Measurements from ENCODE around the gene BMP15. TPM values are rescaled to one million over a fixed set of nuclear protein-coding genes. Genes with fewer than 3 reads are reported as not detected.

The BMP15 gene
- total RNA-seq, 1 donor from 2014 or later, result not detected

GRCh38 chrX:50876551-50876950, 34.0 kb upstream of the BMP15 start:
- no peaks in the 10 kb centered on the region for H3K36me3 Mint-ChIP-seq
- TF ChIP-seq, protein P1, sequence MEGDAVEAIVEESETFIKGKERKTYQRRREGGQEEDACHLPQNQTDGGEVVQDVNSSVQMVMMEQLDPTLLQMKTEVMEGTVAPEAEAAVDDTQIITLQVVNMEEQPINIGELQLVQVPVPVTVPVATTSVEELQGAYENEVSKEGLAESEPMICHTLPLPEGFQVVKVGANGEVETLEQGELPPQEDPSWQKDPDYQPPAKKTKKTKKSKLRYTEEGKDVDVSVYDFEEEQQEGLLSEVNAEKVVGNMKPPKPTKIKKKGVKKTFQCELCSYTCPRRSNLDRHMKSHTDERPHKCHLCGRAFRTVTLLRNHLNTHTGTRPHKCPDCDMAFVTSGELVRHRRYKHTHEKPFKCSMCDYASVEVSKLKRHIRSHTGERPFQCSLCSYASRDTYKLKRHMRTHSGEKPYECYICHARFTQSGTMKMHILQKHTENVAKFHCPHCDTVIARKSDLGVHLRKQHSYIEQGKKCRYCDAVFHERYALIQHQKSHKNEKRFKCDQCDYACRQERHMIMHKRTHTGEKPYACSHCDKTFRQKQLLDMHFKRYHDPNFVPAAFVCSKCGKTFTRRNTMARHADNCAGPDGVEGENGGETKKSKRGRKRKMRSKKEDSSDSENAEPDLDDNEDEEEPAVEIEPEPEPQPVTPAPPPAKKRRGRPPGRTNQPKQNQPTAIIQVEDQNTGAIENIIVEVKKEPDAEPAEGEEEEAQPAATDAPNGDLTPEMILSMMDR (IDR thresholded peaks at IDR 0.05; ENCODE audit: unreplicated experiment), result no peak
- H3K4me1 Mint-ChIP-seq, result peaks cover 11% of the 10 kb centered on the region
- H3K27me3 Mint-ChIP-seq (ENCODE audit: low read depth), result no peaks in the 10 kb centered on the region
- no peak overlapping the region for H3K4me3 Mint-ChIP-seq
- peaks cover 24% of the 10 kb centered on the region for H3K9me3 Mint-ChIP-seq
- no peak for DNase-seq (ENCODE audit: low spot score in 2 of 2, unreplicated experiment in 2 of 2)
- H3K27ac Mint-ChIP-seq, result no peak overlapping the region

DNA sequence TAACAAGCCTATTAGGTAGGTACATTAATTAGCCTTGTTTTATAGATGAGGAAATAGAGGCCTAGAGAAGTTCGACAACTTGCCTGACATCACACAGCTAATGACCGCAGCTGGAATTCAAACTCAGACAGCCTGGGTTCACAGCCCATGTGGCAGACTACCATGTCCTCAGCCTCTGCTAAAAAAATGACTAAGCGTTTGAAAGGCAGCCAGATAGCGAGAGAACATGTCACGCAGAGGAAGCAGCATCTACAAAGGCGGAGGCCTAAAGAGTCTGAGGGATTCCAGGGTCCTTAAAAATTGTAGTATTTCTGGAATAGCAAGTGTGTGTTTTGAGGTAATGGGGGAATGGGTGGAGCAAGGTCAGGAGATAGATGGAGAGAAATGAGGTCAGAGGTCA, 33.2 kb upstream of the BMP15 start:
- Mint-ChIP-seq H3K36me3 (no peaks in the 10 kb centered on the region), H3K4me1 (peaks cover 8% of the 10 kb centered on the region), H3K27ac (no peak overlapping the region), H3K4me3 (no peak overlapping the region), H3K27me3 (ENCODE audit: low read depth) (no peaks in the 10 kb centered on the region), H3K9me3 (peaks cover 24% of the 10 kb centered on the region)
- TF ChIP-seq, protein P1 (IDR thresholded peaks at IDR 0.05; ENCODE audit: unreplicated experiment), result no peak
- no peak for DNase-seq (ENCODE audit: low spot score in 2 of 2, unreplicated experiment in 2 of 2)

DNA sequence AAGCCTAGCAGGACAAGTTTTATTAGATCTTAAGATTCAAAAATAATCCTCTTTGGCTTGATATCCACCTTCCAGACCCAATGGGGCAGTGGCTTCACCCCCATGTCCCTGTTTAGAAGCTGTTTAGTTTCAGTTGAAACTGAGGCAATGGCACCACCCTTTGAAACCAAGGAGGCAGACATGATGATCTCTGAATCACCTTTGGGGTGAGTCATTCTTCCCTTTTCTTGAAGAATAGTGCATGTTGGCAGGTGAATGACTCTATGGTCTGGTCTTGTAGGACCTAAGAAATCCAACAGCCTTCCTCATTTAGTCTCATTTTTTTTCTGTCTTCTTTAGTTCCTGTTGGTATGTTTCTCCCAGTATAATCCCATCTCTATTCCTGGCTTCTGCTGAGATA, 29.5 kb upstream of the BMP15 start:
- DNase-seq (ENCODE audit: low spot score in 2 of 2, unreplicated experiment in 2 of 2), result no peak
- no peak overlapping the region for H3K4me3 Mint-ChIP-seq
- peaks cover 24% of the 10 kb centered on the region for H3K9me3 Mint-ChIP-seq
- H3K36me3 Mint-ChIP-seq, result no peaks in the 10 kb centered on the region
- peaks cover 3% of the 10 kb centered on the region for H3K4me1 Mint-ChIP-seq
- H3K27ac Mint-ChIP-seq, result no peak overlapping the region
- H3K27me3 Mint-ChIP-seq (ENCODE audit: low read depth), result no peaks in the 10 kb centered on the region
- TF ChIP-seq, protein P1 (IDR thresholded peaks at IDR 0.05; ENCODE audit: unreplicated experiment), result no peak

DNA sequence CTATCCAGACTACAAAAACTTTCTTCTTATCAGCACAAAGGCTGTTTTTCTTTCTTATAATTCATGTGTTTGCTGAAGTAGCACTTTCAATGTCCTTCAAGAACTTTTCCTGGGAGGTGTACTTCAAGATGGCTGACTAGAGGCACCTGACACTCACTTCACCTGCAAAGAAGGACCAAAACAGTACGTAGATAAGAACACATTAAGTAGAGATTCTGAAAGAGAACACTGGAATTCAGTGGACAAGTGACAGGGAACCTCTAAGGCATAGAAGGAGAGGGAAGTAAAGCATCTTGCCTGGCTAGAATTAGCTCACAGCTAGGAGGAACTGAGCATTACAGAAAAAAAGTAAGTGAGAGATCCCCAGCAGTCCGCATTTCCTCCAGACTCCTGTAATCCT, 21.7 kb upstream of the BMP15 start:
- Mint-ChIP-seq H3K9me3 (peaks cover 54% of the 10 kb centered on the region), H3K4me1 (no peaks in the 10 kb centered on the region), H3K4me3 (no peak overlapping the region), H3K27me3 (ENCODE audit: low read depth) (no peaks in the 10 kb centered on the region), H3K27ac (no peak overlapping the region), H3K36me3 (no peaks in the 10 kb centered on the region)
- TF ChIP-seq, protein P1 (IDR thresholded peaks at IDR 0.05; ENCODE audit: unreplicated experiment), result no peak
- no peak for DNase-seq (ENCODE audit: low spot score in 2 of 2, unreplicated experiment in 2 of 2)

DNA sequence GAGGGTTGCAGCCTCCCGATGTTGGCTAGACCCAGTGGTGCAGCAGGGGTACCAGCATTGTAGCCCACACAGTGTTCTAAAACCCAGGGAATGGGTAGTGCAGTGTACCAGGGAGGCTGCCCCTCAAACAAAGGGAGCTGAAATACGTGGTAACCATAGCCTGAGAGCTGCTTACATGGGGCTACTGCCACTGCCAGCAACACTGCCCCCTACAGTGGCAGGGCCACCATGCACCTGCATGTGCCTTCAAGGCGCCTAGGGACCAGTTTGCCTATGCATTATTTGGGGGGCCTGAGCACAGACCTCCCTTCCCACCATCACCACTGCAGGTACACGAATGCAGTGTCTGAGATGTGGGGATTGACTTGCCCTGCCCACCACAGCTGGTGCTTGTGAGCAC, 21.0 kb upstream of the BMP15 start:
- Mint-ChIP-seq H3K27me3 (ENCODE audit: low read depth) (no peaks in the 10 kb centered on the region), H3K9me3 (peaks cover 58% of the 10 kb centered on the region), H3K4me1 (no peaks in the 10 kb centered on the region), H3K4me3 (no peak overlapping the region), H3K27ac (no peak overlapping the region), H3K36me3 (no peaks in the 10 kb centered on the region)
- DNase-seq (ENCODE audit: low spot score in 2 of 2, unreplicated experiment in 2 of 2), result no peak
- TF ChIP-seq, protein P1 (IDR thresholded peaks at IDR 0.05; ENCODE audit: unreplicated experiment), result no peak

GRCh38 chrX:50893047-50893446, 17.5 kb upstream of the BMP15 start:
- no peak overlapping the region for H3K27ac Mint-ChIP-seq
- peaks cover 5% of the 10 kb centered on the region for H3K4me1 Mint-ChIP-seq
- no peak overlapping the region for H3K4me3 Mint-ChIP-seq
- TF ChIP-seq, protein P1 (IDR thresholded peaks at IDR 0.05; ENCODE audit: unreplicated experiment), result no peak
- no peaks in the 10 kb centered on the region for H3K27me3 Mint-ChIP-seq (ENCODE audit: low read depth)
- peaks cover 62% of the 10 kb centered on the region for H3K9me3 Mint-ChIP-seq
- no peaks in the 10 kb centered on the region for H3K36me3 Mint-ChIP-seq
- no peak for DNase-seq (ENCODE audit: low spot score in 2 of 2, unreplicated experiment in 2 of 2)

Data from mesothelial cell of epicardium (in vitro differentiated cells).